Measurements from ENCODE around the gene SDR42E2.

GRCh38 chr16:22161999-22162655 lies at the start of gene SDR42E2:
- TF ChIP-seq POLR2A (IDR thresholded peaks at IDR 0.05), result no peak
- TF ChIP-seq CTCF (IDR thresholded peaks at IDR 0.05), result no peak
